ENCODE measurements around the gene CENPB. TPM values are rescaled to one million over a fixed set of nuclear protein-coding genes. Genes with fewer than 3 reads are reported as not detected.

The CENPB gene
- total RNA-seq, 1 donor from 2014 or later = 87.4 TPM

DNA sequence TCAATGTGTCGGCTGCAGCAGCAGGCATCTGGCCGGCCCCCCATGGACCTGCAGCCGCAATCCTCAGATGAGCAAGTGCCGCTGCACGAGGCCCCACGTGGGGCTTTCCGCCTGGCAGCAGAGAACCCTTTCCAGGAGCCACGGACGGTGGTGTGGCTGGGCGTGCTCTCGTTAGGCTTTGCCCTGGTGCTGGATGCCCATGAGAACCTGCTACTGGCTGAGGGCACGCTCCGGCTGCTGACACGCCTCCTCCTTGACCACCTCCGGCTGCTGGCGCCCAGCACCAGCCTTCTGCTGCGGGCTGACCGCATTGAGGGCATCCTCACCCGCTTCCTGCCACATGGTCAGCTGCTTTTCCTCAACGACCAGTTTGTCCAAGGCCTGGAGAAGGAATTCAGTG lies 37.3 kb upstream of the CENPB start:
- DNase-seq (ENCODE audit: low read depth) = no peak
- H3K36me3 ChIP-seq (ENCODE audit: control insufficient read depth, insufficient read depth, low read length) = peaks cover 19% of the 10 kb centered on the region
- H3K4me3 ChIP-seq (ENCODE audit: low read depth, low read length) = no peak overlapping the region
- FAIRE-seq = no peak
- no peaks in the 10 kb centered on the region for H3K27me3 ChIP-seq (ENCODE audit: control insufficient read depth, insufficient read depth, low read length)
- TF ChIP-seq, protein P1, sequence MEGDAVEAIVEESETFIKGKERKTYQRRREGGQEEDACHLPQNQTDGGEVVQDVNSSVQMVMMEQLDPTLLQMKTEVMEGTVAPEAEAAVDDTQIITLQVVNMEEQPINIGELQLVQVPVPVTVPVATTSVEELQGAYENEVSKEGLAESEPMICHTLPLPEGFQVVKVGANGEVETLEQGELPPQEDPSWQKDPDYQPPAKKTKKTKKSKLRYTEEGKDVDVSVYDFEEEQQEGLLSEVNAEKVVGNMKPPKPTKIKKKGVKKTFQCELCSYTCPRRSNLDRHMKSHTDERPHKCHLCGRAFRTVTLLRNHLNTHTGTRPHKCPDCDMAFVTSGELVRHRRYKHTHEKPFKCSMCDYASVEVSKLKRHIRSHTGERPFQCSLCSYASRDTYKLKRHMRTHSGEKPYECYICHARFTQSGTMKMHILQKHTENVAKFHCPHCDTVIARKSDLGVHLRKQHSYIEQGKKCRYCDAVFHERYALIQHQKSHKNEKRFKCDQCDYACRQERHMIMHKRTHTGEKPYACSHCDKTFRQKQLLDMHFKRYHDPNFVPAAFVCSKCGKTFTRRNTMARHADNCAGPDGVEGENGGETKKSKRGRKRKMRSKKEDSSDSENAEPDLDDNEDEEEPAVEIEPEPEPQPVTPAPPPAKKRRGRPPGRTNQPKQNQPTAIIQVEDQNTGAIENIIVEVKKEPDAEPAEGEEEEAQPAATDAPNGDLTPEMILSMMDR (IDR thresholded peaks at IDR 0.05; ENCODE audit: insufficient read depth, low read length, severe bottlenecking) = no peak

GRCh38 chr20:3821996-3822395 lies 35.5 kb upstream of the CENPB start:
- H3K36me3 ChIP-seq (ENCODE audit: control insufficient read depth, insufficient read depth, low read length) = peaks cover 19% of the 10 kb centered on the region
- no peak for FAIRE-seq
- no peaks in the 10 kb centered on the region for H3K27me3 ChIP-seq (ENCODE audit: control insufficient read depth, insufficient read depth, low read length)
- DNase-seq (ENCODE audit: low read depth) = no peak
- TF ChIP-seq, protein P1 (IDR thresholded peaks at IDR 0.05; ENCODE audit: insufficient read depth, low read length, severe bottlenecking) = no peak
- no peak overlapping the region for H3K4me3 ChIP-seq (ENCODE audit: low read depth, low read length)

DNA sequence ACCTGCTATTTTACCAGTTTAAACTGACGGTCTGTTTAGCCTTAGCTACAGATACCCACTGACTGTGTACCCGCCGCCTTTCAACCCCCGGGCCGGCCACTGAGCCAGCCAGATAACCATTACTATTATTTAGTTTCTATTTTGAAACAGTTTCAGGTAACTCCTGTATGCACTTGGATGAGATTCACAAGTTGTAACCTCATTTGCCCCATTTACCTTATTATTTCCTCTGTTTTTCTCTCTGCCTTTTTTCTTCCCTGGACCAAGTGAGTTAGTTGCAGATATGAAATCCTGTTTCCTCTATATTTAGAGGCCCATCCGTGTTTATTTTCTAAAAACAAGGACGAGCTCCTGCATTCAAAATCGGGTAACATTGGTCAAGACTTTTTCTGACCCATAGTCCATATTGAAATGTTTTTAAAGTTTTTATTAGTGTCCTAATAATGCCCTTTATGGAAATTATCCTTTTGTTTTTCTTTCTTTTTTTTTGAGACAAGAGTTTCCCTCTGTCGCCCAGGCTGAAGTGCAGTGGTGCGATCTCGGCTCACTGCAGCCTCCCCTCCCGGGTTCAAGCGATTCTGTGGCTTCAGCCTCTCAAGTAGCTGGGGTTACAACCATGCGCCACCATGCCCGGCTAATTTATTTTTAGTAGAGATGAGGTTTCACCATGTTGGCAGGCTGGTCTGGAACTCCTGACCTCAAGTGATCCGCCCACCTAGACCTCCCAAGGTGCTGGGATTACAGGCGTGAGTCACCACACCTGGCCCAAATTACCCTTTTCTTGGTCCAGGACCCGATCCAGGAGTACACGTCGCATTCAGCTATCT lies 34.6 kb upstream of the CENPB start:
- FAIRE-seq = no peak
- no peak for DNase-seq (ENCODE audit: low read depth)
- no peaks in the 10 kb centered on the region for H3K27me3 ChIP-seq (ENCODE audit: control insufficient read depth, insufficient read depth, low read length)

DNA sequence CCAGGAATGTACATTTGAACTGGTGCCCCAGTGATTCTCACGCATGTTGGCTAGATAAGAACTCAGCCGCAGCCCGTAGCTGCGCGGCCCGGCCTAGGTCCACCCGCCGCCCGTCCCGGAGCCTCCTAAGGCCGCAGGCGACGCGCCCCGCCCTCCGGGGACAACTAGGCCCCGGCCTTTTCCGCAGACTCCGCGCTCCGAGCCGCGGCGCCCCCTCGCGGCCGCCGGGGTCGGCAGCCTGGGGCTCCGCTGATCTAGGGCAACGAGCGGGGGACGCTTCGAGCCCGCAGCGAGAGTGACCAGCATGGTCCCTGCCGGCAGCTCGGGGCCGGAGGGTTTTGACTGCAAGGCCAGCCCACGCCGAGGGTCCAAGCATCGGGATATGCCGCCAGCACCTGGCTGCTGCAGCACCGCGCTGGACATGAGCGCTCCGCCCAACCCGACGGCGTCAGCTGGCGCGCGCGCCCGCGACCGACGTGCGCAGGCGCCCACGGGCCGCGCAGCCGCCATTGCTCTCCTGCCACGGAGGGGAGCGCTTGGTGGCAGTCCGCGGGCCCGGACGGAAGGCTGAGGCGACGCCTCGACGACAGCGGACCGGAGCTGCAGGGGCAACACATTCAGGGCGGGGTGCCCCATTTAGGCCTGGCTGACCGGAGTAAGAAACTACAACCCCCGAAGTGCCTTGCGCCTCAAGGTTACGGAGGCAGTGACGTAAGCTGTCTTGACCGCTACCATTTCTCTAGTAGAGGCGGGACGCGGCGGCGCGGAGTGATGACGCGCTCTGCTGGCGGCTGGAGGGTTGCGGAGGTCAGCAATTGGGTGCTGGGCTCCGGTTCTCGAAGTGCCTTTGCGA lies 33.7 kb upstream of the CENPB start, which contains the start of gene AP5S1:
TSS of gene AP5S1 (plus strand) at position 500 of the 853 bp plus-strand sequence. CDS start 1,571 bp downstream, outside the sequence.
- Histone ChIP-seq H3K36me3 (ENCODE audit: control insufficient read depth, insufficient read depth, low read length) (peaks cover 18% of the 10 kb centered on the region), H3K27me3 (ENCODE audit: control insufficient read depth, insufficient read depth, low read length) (no peaks in the 10 kb centered on the region), H3K4me3 (ENCODE audit: low read depth, low read length) (peak within 1 kb of the TSS; percentile 56)
- DNase-seq (ENCODE audit: low read depth) = peak; percentile 89
- no peak for FAIRE-seq
- TF ChIP-seq, protein P1 (IDR thresholded peaks at IDR 0.05; ENCODE audit: insufficient read depth, low read length, severe bottlenecking) = peak; percentile 94

More for the DNA sequence above, 34.6 kb upstream of the CENPB start:
- TF ChIP-seq, protein P1 (IDR thresholded peaks at IDR 0.05; ENCODE audit: insufficient read depth, low read length, severe bottlenecking) = no peak
- peak overlapping the region; percentile 56 for H3K4me3 ChIP-seq (ENCODE audit: low read depth, low read length)
- peaks cover 19% of the 10 kb centered on the region for H3K36me3 ChIP-seq (ENCODE audit: control insufficient read depth, insufficient read depth, low read length)

- H3K36me3 ChIP-seq (ENCODE audit: control insufficient read depth, insufficient read depth, low read length) = peaks cover 16% of the 10 kb centered on the region
- peak overlapping the region; percentile 56 for H3K4me3 ChIP-seq (ENCODE audit: low read depth, low read length)
- DNase-seq (ENCODE audit: low read depth) = no peak
- TF ChIP-seq, protein P1 (IDR thresholded peaks at IDR 0.05; ENCODE audit: insufficient read depth, low read length, severe bottlenecking) = no peak
- no peak for FAIRE-seq
- no peaks in the 10 kb centered on the region for H3K27me3 ChIP-seq (ENCODE audit: control insufficient read depth, insufficient read depth, low read length)
Measured at GRCh38 chr20:3819411-3820047, 33.0 kb upstream of the CENPB start.

Data from bronchial epithelial cell (primary cell).